Heart left ventricle (tissue), 16 donors: ENCODE measurements around the gene RPTOR. TPM values are rescaled to one million over a fixed set of nuclear protein-coding genes. Genes with fewer than 3 reads are reported as not detected.

ENCODE experiments used
- ATAC-seq, 4 donors: fragments of 200-7000 bp; cut with Tn5 transposase; one replicate each; pipeline ENCODE4 v1.9.1; 2020 to 2022; ENCODE audit warnings: moderate library complexity in 4 of 4, mild to moderate bottlenecking in 3 of 4, moderate number of reproducible peaks in 1 of 4
- DNase-seq, 5 donors: peaks; one replicate each; pipeline ENCODE4 v3.0.0-alpha.2; 2020
- H3K27ac ChIP-seq, 12 donors: fragments of 200-600 bp; sonication (generic) in 4 of 12; one replicate each; pipeline versions ENCODE4 v1.5.0 to v1.8.0; 2016 to 2022; ENCODE audit warnings: mild to moderate bottlenecking in 2 of 12
- H3K27me3 ChIP-seq, 9 donors: fragments of 200-600 bp; sonication (generic) in 2 of 9; one replicate each; pipeline versions ENCODE4 v1.5.1 to v1.8.0; 2016 to 2022; ENCODE audit warnings: mild to moderate bottlenecking in 3 of 9
- H3K36me3 ChIP-seq, 9 donors: fragments of 200-600 bp; sonication (generic) in 2 of 9; one replicate each; pipeline versions ENCODE4 v1.5.0 to v1.8.0; 2018 to 2022; ENCODE audit warnings: mild to moderate bottlenecking in 2 of 9
- H3K4me1 ChIP-seq, 12 donors: fragments of 200-600 bp; sonication (generic) in 4 of 12; one replicate each; pipeline versions ENCODE4 v1.5.0 to v1.8.0; 2016 to 2022; ENCODE audit warnings: mild to moderate bottlenecking in 3 of 12
- H3K4me3 ChIP-seq, 12 donors: fragments of 200-600 bp; sonication (generic) in 4 of 12; one replicate each; pipeline versions ENCODE4 v1.5.0 to v1.8.0; 2017 to 2022; ENCODE audit warnings: mild to moderate bottlenecking in 9 of 12, moderate library complexity in 4 of 12
- H3K9me3 ChIP-seq, 12 donors: fragments of 200-600 bp; sonication (generic) in 4 of 12; one replicate each; pipeline versions ENCODE4 v1.5.0 to v1.8.0; 2016 to 2022; ENCODE audit warnings: mild to moderate bottlenecking in 1 of 12
- CTCF ChIP-seq, 12 donors: fragments of 200-600 bp; sonication (generic) in 4 of 12; IDR thresholded peaks; one replicate each; pipeline versions ENCODE4 v1.5.0 to v1.8.0; 2018 to 2022; ENCODE audit warnings: antibody characterized with exemption in 12 of 12, mild to moderate bottlenecking in 5 of 12
- POLR2A ChIP-seq, 2 donors: fragments of 450-650 bp; IDR thresholded peaks; one replicate each; pipeline ENCODE4 v1.6.1; 2017; ENCODE audit warnings: antibody characterized with exemption in 2 of 2, mild to moderate bottlenecking in 2 of 2, moderate library complexity in 2 of 2
- WGBS, 4 donors: extraction: QIAGEN DNeasy Blood & Tissue Kit in 2 of 4; methylation state at CpG; one replicate each; pipeline versions ENCODE4 v1.1.5 to v1.1.7; 2013 to 2018; 5-methylcytosine and 5-hydroxymethylcytosine counted together
- intact Hi-C, 10 donors: fragments of 100-400 bp; cut with DNase I; formaldehyde crosslinking; loops; one replicate each; pipeline versions ENCODE4 v1.11.1 to v1.14.2; 2022
- polyA plus RNA-seq, 2 donors: library from polyadenylated mRNA; stranded (reverse); fragments of 200-250 nt; gene quantifications; one replicate each; pipeline ENCODE4 v1.2.3, GENCODE V29; 2013
- total RNA-seq, 9 donors: library from RNA; depleted of rRNA in 2 of 9; stranded (reverse); fragments of >200 nt in 2 of 9; fragmentation: NEBNext Ultra II Directional in 3 of 9; extraction: Animal tissue kit (Norgen Biotek cat#: 25700) in 3 of 9; gene quantifications; one replicate each; pipeline versions ENCODE4 v1.1.0 to v1.2.4, GENCODE V29; 2016 to 2023
- donor health status: ischemic (EF 13 %, LVEDD 7.1; RV severe dilation, severe dysfunction).
- donor health status: healthy with polysubstance abuse.
- donor health status: DM: no; HTN: yes; CAD: no.
- donor health status: DM: no; HTN: no; CAD: no.
- donor health status: ischemic (EF 25% LVEDD 6.9; RV normal size, moderate dysfunction).
- donor health status: ischemic (EF 25% LVEDD 5.7; RV mildly dilated, moderate dysfunction).
- donor health status: healthy.
- donor health status: DM: yes; HTN: yes; CAD: no.
- donor health status: ischemic (EF 35%, LVEDD 5.7; RV mildly dilated, moderate dysfunction).
- donor health status: nonischemic (EF 11% LVEDD 7.7; RV severe dilation, severe dysfunction).
- donor health status: DM: yes; HTN: yes; CAD: no.
- donor health status: PGD.
- donor health status: ischemic (EF 29% LVEDD 5.4; RV normal size, mild dysfunction).
- donor health status: nonischemic (EF 23%, LVEDD 6.1; RV moderate dilation, normal function).

Gene RPTOR
- total and polyA plus RNA-seq, 11 donors: 14.7 to 31.7 (median 26.0) TPM

- ATAC-seq (no peak), DNase-seq (no peak)
- Histone ChIP-seq H3K9me3 (no peaks in the 10 kb centered on the region), H3K27ac (peak overlapping the region in 1 of 12 donors; percentile 48), H3K4me3 (no peak overlapping the region), H3K4me1 (peaks cover 0 to 28% (median 0%) of the 10 kb centered on the region in 12 donors), H3K27me3 (no peaks in the 10 kb centered on the region), H3K36me3 (peaks cover 0 to 9% (median 0%) of the 10 kb centered on the region in 9 donors)
- TF ChIP-seq CTCF (IDR thresholded peaks at IDR 0.05) (no peak), POLR2A (IDR thresholded peaks at IDR 0.05) (no peak)
- 86 to 94% (median 90%) methylated on average over 21 of the region's 21 CpGs for WGBS, 4 donors
- intact Hi-C loops: no loop called here
Measured at GRCh38 chr17:80738987-80739730, 194.5 kb downstream of the RPTOR start.

- H3K27ac ChIP-seq: no peak overlapping the region
- intact Hi-C loops: no loop called here
- TF ChIP-seq CTCF (IDR thresholded peaks at IDR 0.05) (no peak), POLR2A (IDR thresholded peaks at IDR 0.05) (no peak)
- WGBS, 4 donors: 62 to 67% (median 64%) methylated on average over 3 of the region's 3 CpGs
- no peaks in the 10 kb centered on the region for H3K27me3 ChIP-seq
- peaks cover 0 to 5% (median 0%) of the 10 kb centered on the region in 9 donors for H3K36me3 ChIP-seq
- DNase-seq: no peak
- H3K9me3 ChIP-seq: no peaks in the 10 kb centered on the region
- no peak for ATAC-seq
- peaks cover 0 to 28% (median 0%) of the 10 kb centered on the region in 12 donors for H3K4me1 ChIP-seq
- H3K4me3 ChIP-seq: no peak overlapping the region
Measured at GRCh38 chr17:80740141-80740540, 195.5 kb downstream of the RPTOR start.

GRCh38 chr17:80742091-80742490 is 197.5 kb downstream of the RPTOR start:
- 90 to 95% (median 92%) methylated on average over 8 of the region's 8 CpGs for WGBS, 4 donors
- Histone ChIP-seq H3K36me3 (peaks cover 0 to 5% (median 0%) of the 10 kb centered on the region in 9 donors), H3K27ac (no peak overlapping the region), H3K9me3 (no peaks in the 10 kb centered on the region), H3K27me3 (no peaks in the 10 kb centered on the region), H3K4me3 (no peak overlapping the region), H3K4me1 (peaks cover 0 to 27% (median 0%) of the 10 kb centered on the region in 12 donors)
- TF ChIP-seq CTCF (IDR thresholded peaks at IDR 0.05) (no peak), POLR2A (IDR thresholded peaks at IDR 0.05) (no peak)
- ATAC-seq: no peak
- intact Hi-C loops: no loop called here
- DNase-seq: no peak

GRCh38 chr17:80742581-80743180 is 198.0 kb downstream of the RPTOR start:
- DNase-seq: no peak
- intact Hi-C loops: no loop called here
- no peak overlapping the region for H3K4me3 ChIP-seq
- H3K27ac ChIP-seq: no peak overlapping the region
- H3K4me1 ChIP-seq: peaks cover 0 to 24% (median 0%) of the 10 kb centered on the region in 12 donors
- 65 to 87% (median 79%) methylated on average over 7 of the region's 7 CpGs for WGBS, 4 donors
- ATAC-seq: peak in 1 of 4 donors; percentile 18
- peaks cover 0 to 5% (median 0%) of the 10 kb centered on the region in 9 donors for H3K36me3 ChIP-seq
- H3K9me3 ChIP-seq: no peaks in the 10 kb centered on the region
- no peaks in the 10 kb centered on the region for H3K27me3 ChIP-seq
- TF ChIP-seq POLR2A (IDR thresholded peaks at IDR 0.05) (no peak), CTCF (IDR thresholded peaks at IDR 0.05) (no peak)
